ENCODE data around the gene SLC26A6.

GRCh38 chr3:48636149-48636655 is 941 bp upstream of the SLC26A6 start:
- no peak for TF ChIP-seq ATF3 (IDR thresholded peaks at IDR 0.05)
- TF ChIP-seq, protein P1, sequence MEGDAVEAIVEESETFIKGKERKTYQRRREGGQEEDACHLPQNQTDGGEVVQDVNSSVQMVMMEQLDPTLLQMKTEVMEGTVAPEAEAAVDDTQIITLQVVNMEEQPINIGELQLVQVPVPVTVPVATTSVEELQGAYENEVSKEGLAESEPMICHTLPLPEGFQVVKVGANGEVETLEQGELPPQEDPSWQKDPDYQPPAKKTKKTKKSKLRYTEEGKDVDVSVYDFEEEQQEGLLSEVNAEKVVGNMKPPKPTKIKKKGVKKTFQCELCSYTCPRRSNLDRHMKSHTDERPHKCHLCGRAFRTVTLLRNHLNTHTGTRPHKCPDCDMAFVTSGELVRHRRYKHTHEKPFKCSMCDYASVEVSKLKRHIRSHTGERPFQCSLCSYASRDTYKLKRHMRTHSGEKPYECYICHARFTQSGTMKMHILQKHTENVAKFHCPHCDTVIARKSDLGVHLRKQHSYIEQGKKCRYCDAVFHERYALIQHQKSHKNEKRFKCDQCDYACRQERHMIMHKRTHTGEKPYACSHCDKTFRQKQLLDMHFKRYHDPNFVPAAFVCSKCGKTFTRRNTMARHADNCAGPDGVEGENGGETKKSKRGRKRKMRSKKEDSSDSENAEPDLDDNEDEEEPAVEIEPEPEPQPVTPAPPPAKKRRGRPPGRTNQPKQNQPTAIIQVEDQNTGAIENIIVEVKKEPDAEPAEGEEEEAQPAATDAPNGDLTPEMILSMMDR (IDR thresholded peaks at IDR 0.05; ENCODE audit: low read depth, low read length, missing input control), result no peak
- no peak for TF ChIP-seq YY1 (IDR thresholded peaks at IDR 0.05)
- no peak for TF ChIP-seq FOXA1 (IDR thresholded peaks at IDR 0.05)
- TF ChIP-seq GABPA (IDR thresholded peaks at IDR 0.05 in 1 of 2, conservative IDR thresholded peaks at IDR 0.05 in 1 of 2), result no peak
- no peak for TF ChIP-seq RAD21 (IDR thresholded peaks at IDR 0.05)
- no peak for TF ChIP-seq JUND (IDR thresholded peaks at IDR 0.05)
- no peak for TF ChIP-seq REST (IDR thresholded peaks at IDR 0.05)
- no peak for TF ChIP-seq TAF1 (conservative IDR thresholded peaks at IDR 0.05)
- TF ChIP-seq MAX (IDR thresholded peaks at IDR 0.05), result no peak
- no peak for TF ChIP-seq SP1 (IDR thresholded peaks at IDR 0.05)
- no peak for TF ChIP-seq FOXA2 (IDR thresholded peaks at IDR 0.05)
